HepG2 (cell line): ENCODE data around the gene MAPK11. TPM values are rescaled to one million over a fixed set of nuclear protein-coding genes. Genes with fewer than 3 reads are reported as not detected.

Experiments used
- HES4 ChIP-seq: sonication (generic); formaldehyde crosslinking; IDR thresholded peaks from 2 replicates; pipeline ENCODE4 v1.9.0; 2021; ENCODE audit warnings: mild to moderate bottlenecking, missing genetic modification reagents, borderline replicate concordance
- MEIS2 ChIP-seq: sonication (generic); formaldehyde crosslinking; IDR thresholded peaks from 2 replicates; pipeline ENCODE4 v1.9.0; 2021; ENCODE audit warnings: mild to moderate bottlenecking, missing genetic modification reagents
- MIXL1 ChIP-seq: IDR thresholded peaks from 2 replicates; pipeline ENCODE4 v1.6.1; 2016
- TAF15 ChIP-seq: fragments of 200-400 bp; formaldehyde crosslinking; IDR thresholded peaks from one replicate; pipeline ENCODE4 v1.6.1; 2018; ENCODE audit warnings: mild to moderate bottlenecking, low read depth, low read length; ENCODE audit not compliant: poor library complexity, severe bottlenecking
- TP53 ChIP-seq: sonication (generic); formaldehyde crosslinking; conservative IDR thresholded peaks from 2 replicates; pipeline ENCODE4 v1.4.0; 2020; ENCODE audit warnings: missing genetic modification reagents
- ZNF484 ChIP-seq: sonication (generic); formaldehyde crosslinking; IDR thresholded peaks from 2 replicates; pipeline ENCODE4 v1.5.1; 2020; ENCODE audit warnings: mild to moderate bottlenecking, low read depth, missing genetic modification reagents, borderline replicate concordance
- ZNF761 ChIP-seq: sonication (generic); formaldehyde crosslinking; conservative IDR thresholded peaks from 2 replicates; pipeline ENCODE4 v1.4.0; 2020; ENCODE audit warnings: mild to moderate bottlenecking, missing genetic modification reagents
- ZSCAN31 ChIP-seq: sonication (generic); formaldehyde crosslinking; IDR thresholded peaks from 2 replicates; pipeline ENCODE4 v1.5.0; 2020; ENCODE audit warnings: low read depth, mild to moderate bottlenecking, missing genetic modification reagents
- polyA plus RNA-seq, 8 experiments: library from polyadenylated mRNA; depleted of rRNA in 3 of 8; stranded (reverse) in 7 of 8; unstranded in 1 of 8; fragments of >200 nt; fragmentation: Illumina TruSeq in 4 of 8; extraction: Trizol in 4 of 8; gene quantifications; 2 replicates each; pipeline versions ENCODE4 v1.2.1 to v1.2.3, GENCODE V29; 2011 to 2016; ENCODE audit warnings: low read depth in 4 of 8, missing spikeins in 1 of 8, mixed read lengths in 1 of 8; ENCODE audit not compliant: insufficient read depth in 1 of 8
- total RNA-seq, 5 experiments: library from RNA; depleted of rRNA; stranded (reverse); fragments of >200 nt; fragmentation: Illumina TruSeq; extraction: Trizol; gene quantifications; 2 replicates each; pipeline ENCODE4 v1.2.3, GENCODE V29; 2016; ENCODE audit warnings: low read depth in 1 of 5
- TF ChIP-seq, protein P1 (sequence below): sonication (generic); formaldehyde crosslinking; IDR thresholded peaks from 2 replicates; pipeline ENCODE4 v1.4.0; 2020; ENCODE audit warnings: missing genetic modification reagents, borderline replicate concordance
- TF ChIP-seq, protein P2 (sequence below): sonication (generic); formaldehyde crosslinking; IDR thresholded peaks from 2 replicates; pipeline ENCODE4 v1.4.0; 2020; ENCODE audit warnings: missing genetic modification reagents, borderline replicate concordance
- TF ChIP-seq, protein P3 (sequence below), 2 experiments: IDR thresholded peaks; 2 replicates each; pipeline ENCODE4 v1.6.1; 2011 to 2012; ENCODE audit warnings: low read length in 2 of 2, borderline replicate concordance in 1 of 2, low read depth in 1 of 2, mild to moderate bottlenecking in 1 of 2, moderate library complexity in 1 of 2
- TF ChIP-seq, protein P4 (sequence below): sonication (generic); formaldehyde crosslinking; IDR thresholded peaks from 2 replicates; pipeline ENCODE4 v1.4.0; 2020; ENCODE audit warnings: missing genetic modification reagents
- TF ChIP-seq, protein P5 (sequence below): sonication (generic); formaldehyde crosslinking; IDR thresholded peaks from 2 replicates; pipeline ENCODE4 v1.4.0; 2020; ENCODE audit warnings: missing genetic modification reagents

Gene MAPK11
- total and polyA plus RNA-seq, 2 of the 13 experiments (the other 11 are each of a cell fraction or from before 2014, with no cell fraction given): 0.15 to 0.17 TPM

DNA sequence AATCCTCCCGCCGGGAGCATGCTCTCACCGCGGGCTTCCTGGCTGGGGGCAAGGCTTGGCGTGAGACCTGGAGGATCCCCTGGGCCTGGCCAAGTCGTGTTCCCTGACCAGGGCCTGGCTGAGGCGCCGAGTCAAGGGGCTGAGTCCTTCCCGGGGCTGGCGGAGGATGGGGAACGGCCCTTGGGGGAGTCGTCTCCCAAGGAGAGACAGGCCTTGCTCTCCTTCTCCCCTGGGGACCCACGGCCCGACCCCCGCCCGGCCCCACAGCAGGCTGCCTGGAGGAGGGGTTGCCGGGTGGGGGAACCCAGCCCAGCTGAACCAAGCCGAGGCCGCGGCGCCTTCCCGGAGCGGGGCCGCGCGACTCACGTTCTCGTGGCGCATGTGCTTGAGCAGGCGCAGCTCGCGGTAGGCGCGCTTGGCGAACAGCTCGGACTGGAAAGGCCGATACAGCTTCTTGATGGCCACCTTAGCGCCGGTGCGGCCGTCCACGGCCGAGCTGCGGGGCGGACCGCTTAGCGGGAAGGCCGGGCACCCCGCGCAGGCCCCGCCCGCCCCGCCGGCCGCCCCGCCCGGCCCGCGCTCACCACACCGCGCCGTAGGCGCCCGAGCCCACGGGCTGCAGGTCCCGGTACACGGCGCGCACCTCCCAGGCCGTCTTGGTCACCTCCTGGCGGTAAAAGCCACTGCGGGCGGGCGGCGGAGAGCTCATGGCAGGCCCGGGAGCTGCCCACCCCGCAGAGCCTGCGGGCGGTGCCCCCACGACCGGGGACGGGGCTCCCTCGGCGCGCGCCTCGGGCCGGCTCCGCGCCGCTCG is 9.2 kb downstream of the MAPK11 start (continued):
- TF ChIP-seq, protein P1, sequence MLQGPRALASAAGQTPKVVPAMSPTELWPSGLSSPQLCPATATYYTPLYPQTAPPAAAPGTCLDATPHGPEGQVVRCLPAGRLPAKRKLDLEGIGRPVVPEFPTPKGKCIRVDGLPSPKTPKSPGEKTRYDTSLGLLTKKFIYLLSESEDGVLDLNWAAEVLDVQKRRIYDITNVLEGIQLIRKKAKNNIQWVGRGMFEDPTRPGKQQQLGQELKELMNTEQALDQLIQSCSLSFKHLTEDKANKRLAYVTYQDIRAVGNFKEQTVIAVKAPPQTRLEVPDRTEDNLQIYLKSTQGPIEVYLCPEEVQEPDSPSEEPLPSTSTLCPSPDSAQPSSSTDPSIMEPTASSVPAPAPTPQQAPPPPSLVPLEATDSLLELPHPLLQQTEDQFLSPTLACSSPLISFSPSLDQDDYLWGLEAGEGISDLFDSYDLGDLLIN (CRISPR knock-in tag): no peak
- TF ChIP-seq TP53 (CRISPR knock-in tag): no peak
- TF ChIP-seq, protein P2, sequence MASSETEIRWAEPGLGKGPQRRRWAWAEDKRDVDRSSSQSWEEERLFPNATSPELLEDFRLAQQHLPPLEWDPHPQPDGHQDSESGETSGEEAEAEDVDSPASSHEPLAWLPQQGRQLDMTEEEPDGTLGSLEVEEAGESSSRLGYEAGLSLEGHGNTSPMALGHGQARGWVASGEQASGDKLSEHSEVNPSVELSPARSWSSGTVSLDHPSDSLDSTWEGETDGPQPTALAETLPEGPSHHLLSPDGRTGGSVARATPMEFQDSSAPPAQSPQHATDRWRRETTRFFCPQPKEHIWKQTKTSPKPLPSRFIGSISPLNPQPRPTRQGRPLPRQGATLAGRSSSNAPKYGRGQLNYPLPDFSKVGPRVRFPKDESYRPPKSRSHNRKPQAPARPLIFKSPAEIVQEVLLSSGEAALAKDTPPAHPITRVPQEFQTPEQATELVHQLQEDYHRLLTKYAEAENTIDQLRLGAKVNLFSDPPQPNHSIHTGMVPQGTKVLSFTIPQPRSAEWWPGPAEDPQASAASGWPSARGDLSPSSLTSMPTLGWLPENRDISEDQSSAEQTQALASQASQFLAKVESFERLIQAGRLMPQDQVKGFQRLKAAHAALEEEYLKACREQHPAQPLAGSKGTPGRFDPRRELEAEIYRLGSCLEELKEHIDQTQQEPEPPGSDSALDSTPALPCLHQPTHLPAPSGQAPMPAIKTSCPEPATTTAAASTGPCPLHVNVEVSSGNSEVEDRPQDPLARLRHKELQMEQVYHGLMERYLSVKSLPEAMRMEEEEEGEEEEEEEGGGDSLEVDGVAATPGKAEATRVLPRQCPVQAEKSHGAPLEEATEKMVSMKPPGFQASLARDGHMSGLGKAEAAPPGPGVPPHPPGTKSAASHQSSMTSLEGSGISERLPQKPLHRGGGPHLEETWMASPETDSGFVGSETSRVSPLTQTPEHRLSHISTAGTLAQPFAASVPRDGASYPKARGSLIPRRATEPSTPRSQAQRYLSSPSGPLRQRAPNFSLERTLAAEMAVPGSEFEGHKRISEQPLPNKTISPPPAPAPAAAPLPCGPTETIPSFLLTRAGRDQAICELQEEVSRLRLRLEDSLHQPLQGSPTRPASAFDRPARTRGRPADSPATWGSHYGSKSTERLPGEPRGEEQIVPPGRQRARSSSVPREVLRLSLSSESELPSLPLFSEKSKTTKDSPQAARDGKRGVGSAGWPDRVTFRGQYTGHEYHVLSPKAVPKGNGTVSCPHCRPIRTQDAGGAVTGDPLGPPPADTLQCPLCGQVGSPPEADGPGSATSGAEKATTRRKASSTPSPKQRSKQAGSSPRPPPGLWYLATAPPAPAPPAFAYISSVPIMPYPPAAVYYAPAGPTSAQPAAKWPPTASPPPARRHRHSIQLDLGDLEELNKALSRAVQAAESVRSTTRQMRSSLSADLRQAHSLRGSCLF (CRISPR knock-in tag): no peak
- TF ChIP-seq, protein P3, sequence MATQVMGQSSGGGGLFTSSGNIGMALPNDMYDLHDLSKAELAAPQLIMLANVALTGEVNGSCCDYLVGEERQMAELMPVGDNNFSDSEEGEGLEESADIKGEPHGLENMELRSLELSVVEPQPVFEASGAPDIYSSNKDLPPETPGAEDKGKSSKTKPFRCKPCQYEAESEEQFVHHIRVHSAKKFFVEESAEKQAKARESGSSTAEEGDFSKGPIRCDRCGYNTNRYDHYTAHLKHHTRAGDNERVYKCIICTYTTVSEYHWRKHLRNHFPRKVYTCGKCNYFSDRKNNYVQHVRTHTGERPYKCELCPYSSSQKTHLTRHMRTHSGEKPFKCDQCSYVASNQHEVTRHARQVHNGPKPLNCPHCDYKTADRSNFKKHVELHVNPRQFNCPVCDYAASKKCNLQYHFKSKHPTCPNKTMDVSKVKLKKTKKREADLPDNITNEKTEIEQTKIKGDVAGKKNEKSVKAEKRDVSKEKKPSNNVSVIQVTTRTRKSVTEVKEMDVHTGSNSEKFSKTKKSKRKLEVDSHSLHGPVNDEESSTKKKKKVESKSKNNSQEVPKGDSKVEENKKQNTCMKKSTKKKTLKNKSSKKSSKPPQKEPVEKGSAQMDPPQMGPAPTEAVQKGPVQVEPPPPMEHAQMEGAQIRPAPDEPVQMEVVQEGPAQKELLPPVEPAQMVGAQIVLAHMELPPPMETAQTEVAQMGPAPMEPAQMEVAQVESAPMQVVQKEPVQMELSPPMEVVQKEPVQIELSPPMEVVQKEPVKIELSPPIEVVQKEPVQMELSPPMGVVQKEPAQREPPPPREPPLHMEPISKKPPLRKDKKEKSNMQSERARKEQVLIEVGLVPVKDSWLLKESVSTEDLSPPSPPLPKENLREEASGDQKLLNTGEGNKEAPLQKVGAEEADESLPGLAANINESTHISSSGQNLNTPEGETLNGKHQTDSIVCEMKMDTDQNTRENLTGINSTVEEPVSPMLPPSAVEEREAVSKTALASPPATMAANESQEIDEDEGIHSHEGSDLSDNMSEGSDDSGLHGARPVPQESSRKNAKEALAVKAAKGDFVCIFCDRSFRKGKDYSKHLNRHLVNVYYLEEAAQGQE (IDR thresholded peaks at IDR 0.05; ENCODE audit: borderline replicate concordance in 1 of 2, low read depth in 1 of 2, low read length in 2 of 2): no peak
- no peak for TF ChIP-seq MIXL1 (CRISPR knock-in tag)
- no peak for TF ChIP-seq TAF15
- TF ChIP-seq ZNF484 (CRISPR knock-in tag): no peak
- no peak for TF ChIP-seq MEIS2 (CRISPR knock-in tag)
- TF ChIP-seq, protein P4, sequence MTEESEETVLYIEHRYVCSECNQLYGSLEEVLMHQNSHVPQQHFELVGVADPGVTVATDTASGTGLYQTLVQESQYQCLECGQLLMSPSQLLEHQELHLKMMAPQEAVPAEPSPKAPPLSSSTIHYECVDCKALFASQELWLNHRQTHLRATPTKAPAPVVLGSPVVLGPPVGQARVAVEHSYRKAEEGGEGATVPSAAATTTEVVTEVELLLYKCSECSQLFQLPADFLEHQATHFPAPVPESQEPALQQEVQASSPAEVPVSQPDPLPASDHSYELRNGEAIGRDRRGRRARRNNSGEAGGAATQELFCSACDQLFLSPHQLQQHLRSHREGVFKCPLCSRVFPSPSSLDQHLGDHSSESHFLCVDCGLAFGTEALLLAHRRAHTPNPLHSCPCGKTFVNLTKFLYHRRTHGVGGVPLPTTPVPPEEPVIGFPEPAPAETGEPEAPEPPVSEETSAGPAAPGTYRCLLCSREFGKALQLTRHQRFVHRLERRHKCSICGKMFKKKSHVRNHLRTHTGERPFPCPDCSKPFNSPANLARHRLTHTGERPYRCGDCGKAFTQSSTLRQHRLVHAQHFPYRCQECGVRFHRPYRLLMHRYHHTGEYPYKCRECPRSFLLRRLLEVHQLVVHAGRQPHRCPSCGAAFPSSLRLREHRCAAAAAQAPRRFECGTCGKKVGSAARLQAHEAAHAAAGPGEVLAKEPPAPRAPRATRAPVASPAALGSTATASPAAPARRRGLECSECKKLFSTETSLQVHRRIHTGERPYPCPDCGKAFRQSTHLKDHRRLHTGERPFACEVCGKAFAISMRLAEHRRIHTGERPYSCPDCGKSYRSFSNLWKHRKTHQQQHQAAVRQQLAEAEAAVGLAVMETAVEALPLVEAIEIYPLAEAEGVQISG: no peak
- TF ChIP-seq ZSCAN31 (CRISPR knock-in tag): no peak
- no peak for TF ChIP-seq ZNF761 (CRISPR knock-in tag)
- TF ChIP-seq HES4 (CRISPR knock-in tag): no peak; the same call in 1 of the 2 replicates
- TF ChIP-seq, protein P5, sequence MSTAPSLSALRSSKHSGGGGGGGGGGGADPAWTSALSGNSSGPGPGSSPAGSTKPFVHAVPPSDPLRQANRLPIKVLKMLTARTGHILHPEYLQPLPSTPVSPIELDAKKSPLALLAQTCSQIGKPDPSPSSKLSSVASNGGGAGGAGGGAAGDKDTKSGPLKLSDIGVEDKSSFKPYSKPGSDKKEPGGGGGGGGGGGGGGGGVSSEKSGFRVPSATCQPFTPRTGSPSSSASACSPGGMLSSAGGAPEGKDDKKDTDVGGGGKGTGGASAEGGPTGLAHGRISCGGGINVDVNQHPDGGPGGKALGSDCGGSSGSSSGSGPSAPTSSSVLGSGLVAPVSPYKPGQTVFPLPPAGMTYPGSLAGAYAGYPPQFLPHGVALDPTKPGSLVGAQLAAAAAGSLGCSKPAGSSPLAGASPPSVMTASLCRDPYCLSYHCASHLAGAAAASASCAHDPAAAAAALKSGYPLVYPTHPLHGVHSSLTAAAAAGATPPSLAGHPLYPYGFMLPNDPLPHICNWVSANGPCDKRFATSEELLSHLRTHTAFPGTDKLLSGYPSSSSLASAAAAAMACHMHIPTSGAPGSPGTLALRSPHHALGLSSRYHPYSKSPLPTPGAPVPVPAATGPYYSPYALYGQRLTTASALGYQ (CRISPR knock-in tag): no peak
